Stimulated activated naive CD8-positive, alpha-beta T cell treated with anti-CD3 and anti-CD28 coated beads, Interleukin-15, Interleukin-2, amounts not matched to agents 100 ng/mL and 50 ng/mL, for 24 hours (primary cell): ENCODE data around the gene BLTP3B.

Source experiments
- H3K27ac Mint-ChIP-seq: one replicate; pipeline ENCODE4 v1.8.0; 2021; ENCODE audit warnings: mild to moderate bottlenecking, mixed read lengths
- H3K27me3 Mint-ChIP-seq: one replicate; pipeline ENCODE4 v1.8.0; 2021; ENCODE audit warnings: mixed read lengths
- H3K36me3 Mint-ChIP-seq: one replicate; pipeline ENCODE4 v1.8.0; 2021; ENCODE audit warnings: low read depth, mixed read lengths
- H3K4me1 Mint-ChIP-seq: one replicate; pipeline ENCODE4 v1.8.0; 2021; ENCODE audit warnings: low read depth, mixed read lengths
- H3K4me3 Mint-ChIP-seq: one replicate; pipeline ENCODE4 v1.8.0; 2021; ENCODE audit warnings: mild to moderate bottlenecking, mixed read lengths
- H3K9me3 Mint-ChIP-seq: one replicate; pipeline ENCODE4 v1.8.0; 2021; ENCODE audit warnings: mixed read lengths

Gene BLTP3B

GRCh38 chr12:100151769-100152168 is 9.1 kb upstream of the BLTP3B start:
- Mint-ChIP-seq H3K27ac (no peak overlapping the region), H3K9me3 (no peaks in the 10 kb centered on the region), H3K36me3 (no peaks in the 10 kb centered on the region), H3K27me3 (no peaks in the 10 kb centered on the region), H3K4me1 (no peaks in the 10 kb centered on the region), H3K4me3 (no peak overlapping the region)

- H3K4me1 Mint-ChIP-seq = peaks cover 14% of the 10 kb centered on the region
- no peak overlapping the region for H3K27ac Mint-ChIP-seq
- H3K9me3 Mint-ChIP-seq = no peaks in the 10 kb centered on the region
- H3K27me3 Mint-ChIP-seq = no peaks in the 10 kb centered on the region
- H3K36me3 Mint-ChIP-seq = peaks cover 7% of the 10 kb centered on the region
- H3K4me3 Mint-ChIP-seq = no peak overlapping the region
Observed at GRCh38 chr12:100146252-100146651, 3.6 kb upstream of the BLTP3B start.

GRCh38 chr12:100145643-100146042 is 3.0 kb upstream of the BLTP3B start:
- H3K36me3 Mint-ChIP-seq = peaks cover 7% of the 10 kb centered on the region
- H3K4me1 Mint-ChIP-seq = peaks cover 17% of the 10 kb centered on the region
- H3K9me3 Mint-ChIP-seq = no peaks in the 10 kb centered on the region
- H3K27ac Mint-ChIP-seq = no peak overlapping the region
- H3K27me3 Mint-ChIP-seq = no peaks in the 10 kb centered on the region
- no peak overlapping the region for H3K4me3 Mint-ChIP-seq

GRCh38 chr12:100141998-100142850 is 450 bp downstream of the BLTP3B start:
- Mint-ChIP-seq H3K4me1 (peaks cover 50% of the 10 kb centered on the region), H3K36me3 (peaks cover 20% of the 10 kb centered on the region), H3K4me3 (peak overlapping the region; percentile 97), H3K27me3 (no peaks in the 10 kb centered on the region), H3K9me3 (no peaks in the 10 kb centered on the region), H3K27ac (peak overlapping the region; percentile 100)

- H3K27ac Mint-ChIP-seq = peak overlapping the region; percentile 100
- H3K4me1 Mint-ChIP-seq = peaks cover 54% of the 10 kb centered on the region
- H3K9me3 Mint-ChIP-seq = no peaks in the 10 kb centered on the region
- peaks cover 25% of the 10 kb centered on the region for H3K36me3 Mint-ChIP-seq
- H3K27me3 Mint-ChIP-seq = no peaks in the 10 kb centered on the region
- H3K4me3 Mint-ChIP-seq = peak overlapping the region; percentile 97
Observed at GRCh38 chr12:100141666-100141997, 1.0 kb downstream of the BLTP3B start.

- Mint-ChIP-seq H3K27me3 (no peaks in the 10 kb centered on the region), H3K4me1 (peaks cover 64% of the 10 kb centered on the region), H3K4me3 (peak overlapping the region; percentile 58), H3K27ac (no peak overlapping the region), H3K9me3 (no peaks in the 10 kb centered on the region), H3K36me3 (peaks cover 41% of the 10 kb centered on the region)
Observed at GRCh38 chr12:100138803-100139098, 3.9 kb downstream of the BLTP3B start.

- Mint-ChIP-seq H3K9me3 (no peaks in the 10 kb centered on the region), H3K4me3 (peak overlapping the region; percentile 58), H3K36me3 (peaks cover 46% of the 10 kb centered on the region), H3K4me1 (peaks cover 61% of the 10 kb centered on the region), H3K27me3 (no peaks in the 10 kb centered on the region), H3K27ac (no peak overlapping the region)
Observed at GRCh38 chr12:100138048-100138802, 4.4 kb downstream of the BLTP3B start.

GRCh38 chr12:100133200-100133599 is 9.5 kb downstream of the BLTP3B start:
- H3K36me3 Mint-ChIP-seq = peaks cover 34% of the 10 kb centered on the region
- H3K9me3 Mint-ChIP-seq = peaks cover 4% of the 10 kb centered on the region
- no peak overlapping the region for H3K4me3 Mint-ChIP-seq
- H3K4me1 Mint-ChIP-seq = peaks cover 48% of the 10 kb centered on the region
- H3K27me3 Mint-ChIP-seq = no peaks in the 10 kb centered on the region
- no peak overlapping the region for H3K27ac Mint-ChIP-seq

GRCh38 chr12:100128512-100128908 is 14.2 kb downstream of the BLTP3B start:
- no peak overlapping the region for H3K27ac Mint-ChIP-seq
- no peaks in the 10 kb centered on the region for H3K27me3 Mint-ChIP-seq
- peaks cover 15% of the 10 kb centered on the region for H3K36me3 Mint-ChIP-seq
- no peak overlapping the region for H3K4me3 Mint-ChIP-seq
- H3K4me1 Mint-ChIP-seq = peaks cover 36% of the 10 kb centered on the region
- peaks cover 4% of the 10 kb centered on the region for H3K9me3 Mint-ChIP-seq

- H3K4me1 Mint-ChIP-seq = peaks cover 31% of the 10 kb centered on the region
- no peaks in the 10 kb centered on the region for H3K27me3 Mint-ChIP-seq
- no peak overlapping the region for H3K4me3 Mint-ChIP-seq
- peaks cover 4% of the 10 kb centered on the region for H3K9me3 Mint-ChIP-seq
- H3K27ac Mint-ChIP-seq = no peak overlapping the region
- H3K36me3 Mint-ChIP-seq = peaks cover 11% of the 10 kb centered on the region
Observed at GRCh38 chr12:100127766-100128511, 14.7 kb downstream of the BLTP3B start.

- peaks cover 5% of the 10 kb centered on the region for H3K9me3 Mint-ChIP-seq
- no peak overlapping the region for H3K27ac Mint-ChIP-seq
- no peaks in the 10 kb centered on the region for H3K27me3 Mint-ChIP-seq
- peaks cover 22% of the 10 kb centered on the region for H3K36me3 Mint-ChIP-seq
- peaks cover 16% of the 10 kb centered on the region for H3K4me1 Mint-ChIP-seq
- H3K4me3 Mint-ChIP-seq = no peak overlapping the region
Observed at GRCh38 chr12:100123316-100124095, 19.2 kb downstream of the BLTP3B start.

GRCh38 chr12:100120355-100120754 is 22.3 kb downstream of the BLTP3B start:
- no peak overlapping the region for H3K27ac Mint-ChIP-seq
- no peak overlapping the region for H3K4me3 Mint-ChIP-seq
- peaks cover 5% of the 10 kb centered on the region for H3K9me3 Mint-ChIP-seq
- H3K36me3 Mint-ChIP-seq = peaks cover 26% of the 10 kb centered on the region
- peaks cover 11% of the 10 kb centered on the region for H3K4me1 Mint-ChIP-seq
- no peaks in the 10 kb centered on the region for H3K27me3 Mint-ChIP-seq

- Mint-ChIP-seq H3K27ac (no peak overlapping the region), H3K36me3 (peaks cover 29% of the 10 kb centered on the region), H3K9me3 (peaks cover 3% of the 10 kb centered on the region), H3K4me3 (no peak overlapping the region), H3K27me3 (no peaks in the 10 kb centered on the region), H3K4me1 (peaks cover 25% of the 10 kb centered on the region)
Observed at GRCh38 chr12:100115291-100115690, 27.4 kb downstream of the BLTP3B start.

- H3K9me3 Mint-ChIP-seq = peaks cover 6% of the 10 kb centered on the region
- H3K4me3 Mint-ChIP-seq = no peak overlapping the region
- H3K27ac Mint-ChIP-seq = no peak overlapping the region
- no peaks in the 10 kb centered on the region for H3K27me3 Mint-ChIP-seq
- peaks cover 33% of the 10 kb centered on the region for H3K36me3 Mint-ChIP-seq
- H3K4me1 Mint-ChIP-seq = peaks cover 27% of the 10 kb centered on the region
Observed at GRCh38 chr12:100114574-100114973, 28.1 kb downstream of the BLTP3B start.
